ENCODE results near the gene AJAP1.

GRCh38 chr1:4685523-4685865, 31.1 kb downstream of the AJAP1 start:
- TF ChIP-seq CTCF (IDR thresholded peaks at IDR 0.05; ENCODE audit: insufficient read depth, low read length) (no peak), REST (IDR thresholded peaks at IDR 0.05; ENCODE audit: insufficient replicate concordance, low read depth) (no peak), POLR2AphosphoS5 (IDR thresholded peaks at IDR 0.05; ENCODE audit: low read depth) (no peak), SPI1 (IDR thresholded peaks at IDR 0.05; ENCODE audit: borderline replicate concordance, low read depth) (no peak)
